ENCODE measurements around the gene FGG. TPM values are rescaled to one million over a fixed set of nuclear protein-coding genes. Genes with fewer than 3 reads are reported as not detected.
A peak's percentile ranks its signal among the peaks of the same experiment; 100 is the strongest.

Gene FGG
- polyA plus RNA-seq, 1 donor (not counting 4 experiments of a cell fraction or from before 2014, with no cell fraction given): 0.17 TPM

GRCh38 chr4:154623436-154623835 lies 11.0 kb upstream of the FGG start:
- H3K4me1 ChIP-seq (ENCODE audit: control insufficient read depth, extremely low read depth, insufficient read depth, low read length): peaks cover 5% of the 10 kb centered on the region
- no peaks in the 10 kb centered on the region for H3K79me2 ChIP-seq (ENCODE audit: control insufficient read depth, insufficient read depth, low read length)
- no peak for FAIRE-seq
- H3K9me1 ChIP-seq (ENCODE audit: control insufficient read depth, extremely low read depth, insufficient read depth, low read length): no peaks in the 10 kb centered on the region
- no peak overlapping the region for H3K4me2 ChIP-seq (ENCODE audit: control insufficient read depth, extremely low read depth, insufficient read depth, low read depth, low read length)
- no peak overlapping the region for H2AFZ ChIP-seq (ENCODE audit: control insufficient read depth, low read length)
- H3K27me3 ChIP-seq (ENCODE audit: control insufficient read depth, extremely low read depth, insufficient read depth, low read length): no peaks in the 10 kb centered on the region
- H3K36me3 ChIP-seq (ENCODE audit: control insufficient read depth in 2 of 2, extremely low read depth in 1 of 2, insufficient read depth in 2 of 2, low read length in 2 of 2): no peaks in the 10 kb centered on the region
- H3K9ac ChIP-seq (ENCODE audit: control insufficient read depth, extremely low read depth, insufficient read depth, low read length): no peak overlapping the region
- no peaks in the 10 kb centered on the region for H3K9me3 ChIP-seq (ENCODE audit: control insufficient read depth, low read depth, low read length)
- no peak for DNase-seq (ENCODE audit: low read depth, low spot score)
- no peak overlapping the region for H3K27ac ChIP-seq (ENCODE audit: control insufficient read depth, insufficient read depth, low read length)
- H4K20me1 ChIP-seq (ENCODE audit: control insufficient read depth, extremely low read depth, insufficient read depth, low read length): no peaks in the 10 kb centered on the region
- TF ChIP-seq EZH2 (IDR thresholded peaks at IDR 0.05; ENCODE audit: low read length): no peak
- TF ChIP-seq CTCF (optimal IDR thresholded peaks at IDR 0.05 in 1 of 3, IDR thresholded peaks at IDR 0.05 in 1 of 3, conservative IDR thresholded peaks at IDR 0.05 in 1 of 3; ENCODE audit: extremely low read depth in 1 of 3, insufficient read depth in 2 of 3, low read length in 3 of 3): no peak
- dilution Hi-C loops (cut with MboI; ENCODE audit: extremely low pct_ligation_motif_present, low sequenced_read_pairs): no loop called here
- no peak overlapping the region for H3K4me3 ChIP-seq (ENCODE audit: control insufficient read depth in 2 of 3, extremely low read depth in 1 of 3, insufficient read depth in 2 of 3, low read depth in 1 of 3, low read length in 3 of 3)

GRCh38 chr4:154622598-154622997 lies 10.1 kb upstream of the FGG start:
- H3K9me1 ChIP-seq (ENCODE audit: control insufficient read depth, extremely low read depth, insufficient read depth, low read length): no peaks in the 10 kb centered on the region
- no peaks in the 10 kb centered on the region for H3K9me3 ChIP-seq (ENCODE audit: control insufficient read depth, low read depth, low read length)
- H2AFZ ChIP-seq (ENCODE audit: control insufficient read depth, low read length): no peak overlapping the region
- dilution Hi-C loops (cut with MboI; ENCODE audit: extremely low pct_ligation_motif_present, low sequenced_read_pairs): no loop called here
- no peaks in the 10 kb centered on the region for H3K36me3 ChIP-seq (ENCODE audit: control insufficient read depth in 2 of 2, extremely low read depth in 1 of 2, insufficient read depth in 2 of 2, low read length in 2 of 2)
- no peak for TF ChIP-seq EZH2 (IDR thresholded peaks at IDR 0.05; ENCODE audit: low read length)
- TF ChIP-seq CTCF (optimal IDR thresholded peaks at IDR 0.05 in 1 of 3, IDR thresholded peaks at IDR 0.05 in 1 of 3, conservative IDR thresholded peaks at IDR 0.05 in 1 of 3; ENCODE audit: extremely low read depth in 1 of 3, insufficient read depth in 2 of 3, low read length in 3 of 3): peak; percentile 57 to 65 (median 62)
- no peak overlapping the region for H3K4me2 ChIP-seq (ENCODE audit: control insufficient read depth, extremely low read depth, insufficient read depth, low read depth, low read length)
- H3K4me3 ChIP-seq (ENCODE audit: control insufficient read depth in 2 of 3, extremely low read depth in 1 of 3, insufficient read depth in 2 of 3, low read depth in 1 of 3, low read length in 3 of 3): no peak overlapping the region
- H3K79me2 ChIP-seq (ENCODE audit: control insufficient read depth, insufficient read depth, low read length): no peaks in the 10 kb centered on the region
- no peak for DNase-seq (ENCODE audit: low read depth, low spot score)
- no peak overlapping the region for H3K27ac ChIP-seq (ENCODE audit: control insufficient read depth, insufficient read depth, low read length)
- no peak overlapping the region for H3K9ac ChIP-seq (ENCODE audit: control insufficient read depth, extremely low read depth, insufficient read depth, low read length)
- FAIRE-seq: peak; percentile 46
- H3K27me3 ChIP-seq (ENCODE audit: control insufficient read depth, extremely low read depth, insufficient read depth, low read length): no peaks in the 10 kb centered on the region
- H3K4me1 ChIP-seq (ENCODE audit: control insufficient read depth, extremely low read depth, insufficient read depth, low read length): peaks cover 5% of the 10 kb centered on the region
- H4K20me1 ChIP-seq (ENCODE audit: control insufficient read depth, extremely low read depth, insufficient read depth, low read length): no peaks in the 10 kb centered on the region
